GM18867 (cell line): ENCODE measurements around the gene PCDHB16.
"Not testable (repeated sequence)": the region's sequence is repeated elsewhere in the genome, so short reads cannot be mapped to it uniquely, and the experiment has no call there.

ENCODE experiments used
- ATAC-seq: cut with Tn5 transposase; IDR thresholded peaks from one replicate; pipeline ENCODE4 v1.9.1; 2021; ENCODE audit warnings: mild to moderate bottlenecking, moderate library complexity; ENCODE audit not compliant: unreplicated experiment

PCDHB16 gene

DNA sequence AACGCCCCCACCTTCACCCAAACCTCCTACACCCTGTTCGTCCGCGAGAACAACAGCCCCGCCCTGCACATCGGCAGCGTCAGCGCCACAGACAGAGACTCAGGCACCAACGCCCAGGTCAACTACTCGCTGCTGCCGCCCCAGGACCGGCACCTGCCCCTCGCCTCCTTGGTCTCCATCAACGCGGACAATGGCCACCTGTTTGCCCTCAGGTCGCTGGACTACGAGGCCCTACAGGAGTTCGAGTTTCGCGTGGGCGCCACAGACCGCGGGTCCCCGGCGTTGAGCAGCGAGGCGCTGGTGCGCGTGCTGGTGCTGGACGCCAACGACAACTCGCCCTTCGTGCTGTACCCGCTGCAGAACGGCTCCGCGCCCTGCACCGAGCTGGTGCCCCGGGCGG, 42.7 kb downstream of the PCDHB16 start:
- not testable (repeated sequence) for ATAC-seq

DNA sequence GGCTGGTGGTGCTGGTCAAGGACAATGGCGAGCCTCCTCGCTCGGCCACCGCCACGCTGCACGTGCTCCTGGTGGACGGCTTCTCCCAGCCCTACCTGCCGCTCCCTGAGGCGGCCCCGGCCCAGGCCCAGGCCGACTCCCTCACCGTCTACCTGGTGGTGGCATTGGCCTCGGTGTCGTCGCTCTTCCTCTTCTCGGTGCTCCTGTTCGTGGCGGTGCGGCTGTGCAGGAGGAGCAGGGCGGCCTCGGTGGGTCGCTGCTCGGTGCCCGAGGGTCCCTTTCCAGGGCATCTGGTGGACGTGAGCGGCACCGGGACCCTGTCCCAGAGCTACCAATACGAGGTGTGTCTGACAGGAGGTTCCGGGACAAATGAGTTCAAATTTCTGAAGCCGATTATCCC, 43.2 kb downstream of the PCDHB16 start:
- not testable (repeated sequence) for ATAC-seq

DNA sequence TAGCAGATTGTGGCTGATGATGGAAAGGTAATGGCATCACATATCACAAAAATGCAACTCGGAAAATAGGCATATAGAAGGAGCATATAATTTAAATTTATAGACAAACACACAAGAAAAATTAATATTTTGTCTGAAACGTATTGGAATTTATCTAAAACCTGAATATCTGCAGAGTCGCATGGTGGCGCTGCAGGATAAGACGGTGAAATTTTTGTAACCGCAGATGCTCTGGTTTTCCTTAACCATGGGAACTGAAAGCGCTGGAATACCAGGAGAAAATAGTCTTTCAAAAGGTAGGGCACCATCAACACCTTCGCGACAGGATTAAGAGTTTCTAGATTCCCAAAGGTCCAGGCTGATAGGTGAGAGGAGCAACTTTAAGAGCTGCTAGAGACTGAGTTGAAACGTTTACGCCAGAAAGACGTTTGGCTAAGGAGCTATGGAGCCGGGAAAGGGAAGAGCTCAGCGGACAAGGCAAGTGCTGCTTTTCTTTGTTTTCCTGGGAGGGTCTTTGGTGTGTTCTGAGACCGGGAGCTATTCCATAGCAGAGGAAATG, 52.0 kb downstream of the PCDHB16 start:
- no peak for ATAC-seq
